OCI-LY3 (cell line): Measurements from ENCODE around the gene WWOX.

Source experiments
- H2AFZ ChIP-seq: fragments of 200-600, 300-600 bp; shearing (Covaris generic); 2 replicates; pipeline ENCODE4 v1.6.0; 2014; ENCODE audit warnings: antibody characterized with exemption, low read depth, low read length
- H3K27ac ChIP-seq: fragments of 200-600, 300-600 bp; sonication (generic); 2 replicates; pipeline ENCODE4 v1.5.1; 2014; ENCODE audit warnings: mild to moderate bottlenecking, low read length, moderate library complexity, mixed read lengths
- H3K27me3 ChIP-seq: fragments of 200-600, 300-600 bp; sonication (generic); 2 replicates; pipeline ENCODE4 v1.6.1; 2014; ENCODE audit warnings: low read depth, low read length, mixed read lengths
- H3K36me3 ChIP-seq: fragments of 200-600, 300-600 bp; sonication (generic); replicated peaks from 2 replicates; pipeline ENCODE3; 2014; ENCODE audit warnings: low read depth, low read length, mixed read lengths
- H3K4me1 ChIP-seq: fragments of 300-600, 200-600 bp; sonication (generic); 2 replicates; pipeline ENCODE4 v1.6.1; 2014; ENCODE audit warnings: low read length, mixed read lengths
- H3K4me2 ChIP-seq: fragments of 200-600, 300-600 bp; sonication (generic); 2 replicates; pipeline ENCODE4 v1.6.1; 2014; ENCODE audit warnings: low read length, mixed read lengths
- H3K4me3 ChIP-seq: fragments of 300-600, 200-600 bp; sonication (generic); 2 replicates; pipeline ENCODE4 v1.5.1; 2014; ENCODE audit warnings: antibody characterized with exemption, mild to moderate bottlenecking, low read length, moderate library complexity
- H3K79me2 ChIP-seq: fragments of 300-600, 200-600 bp; shearing (Covaris generic); 2 replicates; pipeline ENCODE4 v1.6.1; 2014; ENCODE audit warnings: mild to moderate bottlenecking, low read length, mixed read lengths
- H3K9ac ChIP-seq: fragments of 300-600, 200-600 bp; shearing (Covaris generic); 2 replicates; pipeline ENCODE4 v1.6.0; 2014; ENCODE audit warnings: mild to moderate bottlenecking, low read length, moderate library complexity
- H3K9me3 ChIP-seq: fragments of 200-600, 300-600 bp; shearing (Covaris generic); 2 replicates; pipeline ENCODE4 v1.6.1; 2014; ENCODE audit warnings: low read length, mixed read lengths; ENCODE audit not compliant: insufficient read depth
- H4K20me1 ChIP-seq: fragments of 200-600, 300-600 bp; sonication (generic); 2 replicates; pipeline ENCODE4 v1.6.1; 2016; ENCODE audit warnings: low read length, mixed read lengths; ENCODE audit not compliant: insufficient read depth
- EZH2phosphoT487 ChIP-seq: fragments of 200-600 bp; shearing (Covaris generic); IDR thresholded peaks from 2 replicates; pipeline ENCODE4 v1.6.1; 2018; ENCODE audit warnings: antibody characterized with exemption, mixed run types, low read depth
- TF ChIP-seq, protein P1 (sequence below): fragments of 200-600, 300-600 bp; sonication (generic); IDR thresholded peaks from 2 replicates; pipeline ENCODE4 v1.5.1; 2014; ENCODE audit warnings: antibody characterized with exemption, low read length, low read depth

WWOX gene

DNA sequence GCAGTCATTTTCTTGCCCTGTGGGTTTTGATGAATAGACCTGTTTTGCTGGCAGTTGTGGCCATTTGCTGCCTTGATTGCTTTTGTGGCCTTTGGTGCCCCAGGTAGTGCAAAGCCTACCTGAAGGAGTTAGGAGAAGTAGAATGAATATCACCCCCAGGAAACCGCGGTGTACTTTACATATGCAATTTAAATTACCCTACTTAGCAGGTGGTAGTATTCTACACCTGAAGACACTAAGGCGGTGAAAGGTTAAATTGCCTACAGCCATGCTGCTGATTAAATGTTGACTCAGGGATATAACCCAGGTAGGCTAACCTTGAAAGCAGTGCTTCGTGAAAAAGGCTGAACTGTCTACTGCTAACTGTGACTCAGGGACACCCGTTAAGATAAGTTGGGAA is 27.2 kb upstream of the WWOX start:
- Histone ChIP-seq H4K20me1 (no peaks in the 10 kb centered on the region), H3K27me3 (0 out of 2 replicates have a peak, but pooled peaks cover 11% of the 10 kb centered on the region), H3K79me2 (no peaks in the 10 kb centered on the region), H2AFZ (no peak overlapping the region), H3K9ac (no peak overlapping the region), H3K4me2 (no peak overlapping the region), H3K4me1 (no peaks in the 10 kb centered on the region), H3K9me3 (no peaks in the 10 kb centered on the region), H3K4me3 (no peak overlapping the region), H3K27ac (no peak overlapping the region), H3K36me3 (no peaks in the 10 kb centered on the region)
- TF ChIP-seq, protein P1, sequence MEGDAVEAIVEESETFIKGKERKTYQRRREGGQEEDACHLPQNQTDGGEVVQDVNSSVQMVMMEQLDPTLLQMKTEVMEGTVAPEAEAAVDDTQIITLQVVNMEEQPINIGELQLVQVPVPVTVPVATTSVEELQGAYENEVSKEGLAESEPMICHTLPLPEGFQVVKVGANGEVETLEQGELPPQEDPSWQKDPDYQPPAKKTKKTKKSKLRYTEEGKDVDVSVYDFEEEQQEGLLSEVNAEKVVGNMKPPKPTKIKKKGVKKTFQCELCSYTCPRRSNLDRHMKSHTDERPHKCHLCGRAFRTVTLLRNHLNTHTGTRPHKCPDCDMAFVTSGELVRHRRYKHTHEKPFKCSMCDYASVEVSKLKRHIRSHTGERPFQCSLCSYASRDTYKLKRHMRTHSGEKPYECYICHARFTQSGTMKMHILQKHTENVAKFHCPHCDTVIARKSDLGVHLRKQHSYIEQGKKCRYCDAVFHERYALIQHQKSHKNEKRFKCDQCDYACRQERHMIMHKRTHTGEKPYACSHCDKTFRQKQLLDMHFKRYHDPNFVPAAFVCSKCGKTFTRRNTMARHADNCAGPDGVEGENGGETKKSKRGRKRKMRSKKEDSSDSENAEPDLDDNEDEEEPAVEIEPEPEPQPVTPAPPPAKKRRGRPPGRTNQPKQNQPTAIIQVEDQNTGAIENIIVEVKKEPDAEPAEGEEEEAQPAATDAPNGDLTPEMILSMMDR, result no peak
- TF ChIP-seq EZH2phosphoT487, result no peak

DNA sequence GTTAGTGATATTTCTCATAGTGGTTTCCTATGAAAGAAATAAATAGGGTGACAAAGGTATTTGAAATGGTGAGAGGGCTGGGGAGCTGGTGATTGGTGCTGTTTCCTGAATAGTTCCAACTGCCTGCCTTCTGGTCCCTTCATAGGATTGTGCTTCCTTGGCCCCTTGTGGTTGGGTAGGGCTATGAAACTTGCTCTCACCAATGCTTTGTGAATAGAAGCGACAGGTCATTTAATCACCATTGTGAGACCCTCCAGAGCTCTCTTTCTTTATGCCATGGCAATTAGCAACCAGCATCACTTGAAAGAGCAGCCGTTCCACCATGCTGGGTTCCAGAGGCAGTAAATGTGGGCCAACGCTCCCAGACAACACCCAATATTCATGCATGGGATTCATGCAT is 23.7 kb upstream of the WWOX start:
- H3K27me3 ChIP-seq, result peaks cover 26% of the 10 kb centered on the region
- H2AFZ ChIP-seq, result no peak overlapping the region
- no peak overlapping the region for H3K9ac ChIP-seq
- no peaks in the 10 kb centered on the region for H3K79me2 ChIP-seq
- H3K9me3 ChIP-seq, result no peaks in the 10 kb centered on the region
- H3K36me3 ChIP-seq, result no peaks in the 10 kb centered on the region
- no peak overlapping the region for H3K27ac ChIP-seq
- H3K4me2 ChIP-seq, result no peak overlapping the region
- no peak for TF ChIP-seq EZH2phosphoT487
- H3K4me3 ChIP-seq, result no peak overlapping the region
- no peaks in the 10 kb centered on the region for H3K4me1 ChIP-seq
- H4K20me1 ChIP-seq, result no peaks in the 10 kb centered on the region

DNA sequence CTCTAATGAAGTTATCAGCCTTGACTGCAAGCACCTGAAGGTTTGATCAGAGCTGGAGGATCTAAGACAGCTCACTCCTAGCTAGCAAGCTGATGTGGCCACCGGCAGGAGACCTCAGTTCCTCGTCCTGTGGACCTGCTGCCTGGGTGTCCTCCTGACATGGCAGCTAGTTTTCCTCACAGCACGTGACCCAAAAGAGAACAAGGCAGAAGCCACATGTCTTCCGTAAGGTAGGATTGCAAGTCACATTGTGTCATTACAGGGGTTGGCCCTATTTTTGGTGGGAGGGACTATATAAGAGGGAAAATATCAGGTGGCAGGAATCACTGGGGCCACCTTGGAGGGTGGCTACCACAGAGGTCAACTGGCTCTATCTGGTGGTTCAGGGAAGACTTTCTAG is 18.1 kb upstream of the WWOX start:
- H3K27me3 ChIP-seq, result peaks cover 29% of the 10 kb centered on the region

DNA sequence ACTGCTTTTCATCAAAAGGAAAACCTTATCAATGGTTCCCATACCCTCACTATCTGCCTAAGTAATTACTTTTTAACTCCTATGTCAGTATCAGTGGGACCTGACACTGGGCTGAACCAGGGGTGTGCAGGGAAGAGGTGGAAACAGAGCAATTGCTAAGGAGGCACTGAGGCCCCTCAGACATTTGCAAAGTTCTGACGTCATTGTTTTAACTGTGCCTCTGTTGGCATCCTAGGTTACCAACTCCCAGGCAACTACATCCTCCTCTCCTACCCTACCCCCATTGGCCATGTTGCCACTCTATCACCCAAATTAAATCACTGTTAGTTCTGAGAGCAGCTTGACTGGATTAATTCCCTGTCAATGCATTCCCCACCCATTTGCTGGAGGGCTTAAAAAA is 8.0 kb upstream of the WWOX start:
- H4K20me1 ChIP-seq, result no peaks in the 10 kb centered on the region
- no peak overlapping the region for H3K9ac ChIP-seq
- no peak overlapping the region for H3K4me2 ChIP-seq
- H3K9me3 ChIP-seq, result no peaks in the 10 kb centered on the region
- H3K27ac ChIP-seq, result no peak overlapping the region
- no peaks in the 10 kb centered on the region for H3K79me2 ChIP-seq
- peaks cover 25% of the 10 kb centered on the region for H3K27me3 ChIP-seq
- H3K4me1 ChIP-seq, result no peaks in the 10 kb centered on the region
- no peak overlapping the region for H3K4me3 ChIP-seq
- H3K36me3 ChIP-seq, result no peaks in the 10 kb centered on the region
- H2AFZ ChIP-seq, result no peak overlapping the region
- no peak for TF ChIP-seq EZH2phosphoT487
- TF ChIP-seq, protein P1, result no peak

More for the DNA sequence above, 18.1 kb upstream of the WWOX start:
- no peak overlapping the region for H3K4me3 ChIP-seq
- H3K4me2 ChIP-seq, result no peak overlapping the region
- H3K27ac ChIP-seq, result no peak overlapping the region
- no peaks in the 10 kb centered on the region for H3K79me2 ChIP-seq
- no peak overlapping the region for H2AFZ ChIP-seq
- no peaks in the 10 kb centered on the region for H3K36me3 ChIP-seq
- H4K20me1 ChIP-seq, result no peaks in the 10 kb centered on the region
- H3K4me1 ChIP-seq, result no peaks in the 10 kb centered on the region
- no peak overlapping the region for H3K9ac ChIP-seq
- TF ChIP-seq, protein P1, result no peak
- no peak for TF ChIP-seq EZH2phosphoT487
- H3K9me3 ChIP-seq, result no peaks in the 10 kb centered on the region

DNA sequence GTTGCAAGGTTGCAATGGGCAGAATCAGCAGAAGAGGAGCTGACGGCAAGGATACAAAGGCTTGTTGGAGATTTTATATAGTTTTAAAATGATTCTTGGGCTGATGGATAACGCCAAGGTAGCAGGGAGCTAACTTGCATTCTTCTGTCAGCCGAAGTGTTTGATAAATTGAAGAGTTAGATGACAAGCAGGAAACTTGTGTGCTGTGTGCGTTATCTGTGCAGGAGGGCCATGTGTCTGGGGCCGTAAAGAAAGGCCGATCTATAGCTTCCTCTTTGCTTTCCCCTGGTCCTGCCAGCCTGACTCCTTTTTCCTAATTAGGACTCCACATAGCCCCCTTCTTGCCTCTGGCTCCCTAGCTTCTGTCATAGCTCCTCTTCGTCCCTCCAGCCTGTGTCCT is 6.7 kb upstream of the WWOX start:
- H2AFZ ChIP-seq, result no peak overlapping the region
- H3K4me2 ChIP-seq, result no peak overlapping the region

More for the DNA sequence above, 6.7 kb upstream of the WWOX start:
- Histone ChIP-seq H3K36me3 (no peaks in the 10 kb centered on the region), H3K27ac (no peak overlapping the region), H3K4me3 (no peak overlapping the region), H3K27me3 (peaks cover 25% of the 10 kb centered on the region), H3K4me1 (peaks cover 3% of the 10 kb centered on the region), H4K20me1 (no peaks in the 10 kb centered on the region), H3K9me3 (no peaks in the 10 kb centered on the region), H3K79me2 (no peaks in the 10 kb centered on the region), H3K9ac (no peak overlapping the region)
- TF ChIP-seq, protein P1, result no peak
- TF ChIP-seq EZH2phosphoT487, result no peak
